ENCODE data around the gene GGN. TPM values are rescaled to one million over a fixed set of nuclear protein-coding genes. Genes with fewer than 3 reads are reported as not detected.

The GGN gene
- total and polyA plus RNA-seq, 9 of the 15 experiments (the other 6 are each of a cell fraction or from before 2014, with no cell fraction given) = 0.15 to 0.33 TPM; not detected in 7

- peak in 1 of 2 experiments; percentile 23; a peak in 1 of 4 replicates for TF ChIP-seq NRF1 (conservative IDR thresholded peaks at IDR 0.05 in 1 of 2, IDR thresholded peaks at IDR 0.05 in 1 of 2)
- TF ChIP-seq, protein P1, sequence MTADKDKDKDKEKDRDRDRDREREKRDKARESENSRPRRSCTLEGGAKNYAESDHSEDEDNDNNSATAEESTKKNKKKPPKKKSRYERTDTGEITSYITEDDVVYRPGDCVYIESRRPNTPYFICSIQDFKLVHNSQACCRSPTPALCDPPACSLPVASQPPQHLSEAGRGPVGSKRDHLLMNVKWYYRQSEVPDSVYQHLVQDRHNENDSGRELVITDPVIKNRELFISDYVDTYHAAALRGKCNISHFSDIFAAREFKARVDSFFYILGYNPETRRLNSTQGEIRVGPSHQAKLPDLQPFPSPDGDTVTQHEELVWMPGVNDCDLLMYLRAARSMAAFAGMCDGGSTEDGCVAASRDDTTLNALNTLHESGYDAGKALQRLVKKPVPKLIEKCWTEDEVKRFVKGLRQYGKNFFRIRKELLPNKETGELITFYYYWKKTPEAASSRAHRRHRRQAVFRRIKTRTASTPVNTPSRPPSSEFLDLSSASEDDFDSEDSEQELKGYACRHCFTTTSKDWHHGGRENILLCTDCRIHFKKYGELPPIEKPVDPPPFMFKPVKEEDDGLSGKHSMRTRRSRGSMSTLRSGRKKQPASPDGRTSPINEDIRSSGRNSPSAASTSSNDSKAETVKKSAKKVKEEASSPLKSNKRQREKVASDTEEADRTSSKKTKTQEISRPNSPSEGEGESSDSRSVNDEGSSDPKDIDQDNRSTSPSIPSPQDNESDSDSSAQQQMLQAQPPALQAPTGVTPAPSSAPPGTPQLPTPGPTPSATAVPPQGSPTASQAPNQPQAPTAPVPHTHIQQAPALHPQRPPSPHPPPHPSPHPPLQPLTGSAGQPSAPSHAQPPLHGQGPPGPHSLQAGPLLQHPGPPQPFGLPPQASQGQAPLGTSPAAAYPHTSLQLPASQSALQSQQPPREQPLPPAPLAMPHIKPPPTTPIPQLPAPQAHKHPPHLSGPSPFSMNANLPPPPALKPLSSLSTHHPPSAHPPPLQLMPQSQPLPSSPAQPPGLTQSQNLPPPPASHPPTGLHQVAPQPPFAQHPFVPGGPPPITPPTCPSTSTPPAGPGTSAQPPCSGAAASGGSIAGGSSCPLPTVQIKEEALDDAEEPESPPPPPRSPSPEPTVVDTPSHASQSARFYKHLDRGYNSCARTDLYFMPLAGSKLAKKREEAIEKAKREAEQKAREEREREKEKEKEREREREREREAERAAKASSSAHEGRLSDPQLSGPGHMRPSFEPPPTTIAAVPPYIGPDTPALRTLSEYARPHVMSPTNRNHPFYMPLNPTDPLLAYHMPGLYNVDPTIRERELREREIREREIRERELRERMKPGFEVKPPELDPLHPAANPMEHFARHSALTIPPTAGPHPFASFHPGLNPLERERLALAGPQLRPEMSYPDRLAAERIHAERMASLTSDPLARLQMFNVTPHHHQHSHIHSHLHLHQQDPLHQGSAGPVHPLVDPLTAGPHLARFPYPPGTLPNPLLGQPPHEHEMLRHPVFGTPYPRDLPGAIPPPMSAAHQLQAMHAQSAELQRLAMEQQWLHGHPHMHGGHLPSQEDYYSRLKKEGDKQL (CRISPR knock-in tag; IDR thresholded peaks at IDR 0.05; ENCODE audit: borderline replicate concordance) = 0 out of 2 replicates have a peak, but pooled peaks have one; percentile 62
- TF ChIP-seq MAZ (CRISPR knock-in tag; conservative IDR thresholded peaks at IDR 0.05 in 1 of 2, IDR thresholded peaks at IDR 0.05 in 1 of 2) = peak in 1 of 2 experiments; percentile 71; a peak in 1 of 4 replicates
- 0 out of 4 replicates have a peak, but pooled peaks of 1 of the 2 experiments have one; percentile 10 for TF ChIP-seq TEAD1 (CRISPR knock-in tag; IDR thresholded peaks at IDR 0.05)
- peak; percentile 46 for TF ChIP-seq CCNT2 (IDR thresholded peaks at IDR 0.05; ENCODE audit: borderline replicate concordance, extremely low read depth, insufficient read length, low read depth, low read length)
- TF ChIP-seq ATF1 (CRISPR knock-in tag; IDR thresholded peaks at IDR 0.05) = no peak
- TF ChIP-seq ATF1 (tag; IDR thresholded peaks at IDR 0.05) = peak; percentile 48
- TF ChIP-seq EGR1 (conservative IDR thresholded peaks at IDR 0.05) = peak; percentile 81; the same call in 1 of the 2 replicates
- TF ChIP-seq ZNF134 (CRISPR knock-in tag; conservative IDR thresholded peaks at IDR 0.05) = no peak
- TF ChIP-seq PRDM10 (IDR thresholded peaks at IDR 0.05; ENCODE audit: partially characterized antibody) = peak; percentile 71
- TF ChIP-seq PKNOX1 (IDR thresholded peaks at IDR 0.05) = no peak
- TF ChIP-seq GATA2 (CRISPR knock-in tag; IDR thresholded peaks at IDR 0.05) = no peak
- TF ChIP-seq, protein P2, sequence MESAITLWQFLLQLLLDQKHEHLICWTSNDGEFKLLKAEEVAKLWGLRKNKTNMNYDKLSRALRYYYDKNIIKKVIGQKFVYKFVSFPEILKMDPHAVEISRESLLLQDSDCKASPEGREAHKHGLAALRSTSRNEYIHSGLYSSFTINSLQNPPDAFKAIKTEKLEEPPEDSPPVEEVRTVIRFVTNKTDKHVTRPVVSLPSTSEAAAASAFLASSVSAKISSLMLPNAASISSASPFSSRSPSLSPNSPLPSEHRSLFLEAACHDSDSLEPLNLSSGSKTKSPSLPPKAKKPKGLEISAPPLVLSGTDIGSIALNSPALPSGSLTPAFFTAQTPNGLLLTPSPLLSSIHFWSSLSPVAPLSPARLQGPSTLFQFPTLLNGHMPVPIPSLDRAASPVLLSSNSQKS (CRISPR knock-in tag; IDR thresholded peaks at IDR 0.05) = no peak
- peak; percentile 35; the same call in 1 of the 2 replicates for TF ChIP-seq RBFOX2 (IDR thresholded peaks at IDR 0.05; ENCODE audit: low read depth, low read length)
Observed at GRCh38 chr19:38387550-38388348, at the start of gene GGN (continued).

All from K562 (cell line).